ENCODE measurements around the gene SF3B3. TPM values are rescaled to one million over a fixed set of nuclear protein-coding genes. Genes with fewer than 3 reads are reported as not detected.

Gene SF3B3
- total RNA-seq, 1 donor, result 142 TPM

DNA sequence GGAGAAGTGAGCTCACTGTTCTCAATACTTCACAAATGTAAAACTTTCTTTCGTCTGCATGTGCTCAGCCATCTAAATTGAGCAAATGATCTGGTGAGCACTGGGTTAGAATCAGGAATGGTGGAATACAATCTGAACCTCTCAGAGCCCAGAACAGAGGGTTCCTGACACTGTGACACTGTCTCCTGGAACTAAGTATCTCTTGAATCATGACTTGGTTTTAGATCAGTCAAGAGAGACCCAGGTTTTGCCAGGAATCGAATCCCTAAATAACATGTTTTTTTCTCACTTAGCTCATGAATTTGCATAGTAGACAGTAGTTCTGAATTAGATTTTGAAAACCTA, 49.3 kb downstream of the SF3B3 start:
- Histone ChIP-seq H3K27me3 (ENCODE audit: insufficient read depth, low read length) (no peaks in the 10 kb centered on the region), H3K4me3 (ENCODE audit: insufficient read depth, low read length) (no peak overlapping the region), H3K9me3 (ENCODE audit: low read depth, low read length) (no peaks in the 10 kb centered on the region), H3K36me3 (ENCODE audit: insufficient read depth, low read length) (peaks cover 67% of the 10 kb centered on the region), H3K4me2 (ENCODE audit: insufficient read depth, low read length) (peak overlapping the region; percentile 40), H3K79me2 (ENCODE audit: insufficient read depth, low read length) (peaks cover 3% of the 10 kb centered on the region), H2AFZ (ENCODE audit: low read length) (no peak overlapping the region), H3K27ac (ENCODE audit: low read depth, low read length) (peak overlapping the region; percentile 72), H3K4me1 (ENCODE audit: insufficient read depth, low read length) (peaks cover 78% of the 10 kb centered on the region), H4K20me1 (ENCODE audit: insufficient read depth, low read length) (peaks cover 8% of the 10 kb centered on the region)
- TF ChIP-seq, protein P1, sequence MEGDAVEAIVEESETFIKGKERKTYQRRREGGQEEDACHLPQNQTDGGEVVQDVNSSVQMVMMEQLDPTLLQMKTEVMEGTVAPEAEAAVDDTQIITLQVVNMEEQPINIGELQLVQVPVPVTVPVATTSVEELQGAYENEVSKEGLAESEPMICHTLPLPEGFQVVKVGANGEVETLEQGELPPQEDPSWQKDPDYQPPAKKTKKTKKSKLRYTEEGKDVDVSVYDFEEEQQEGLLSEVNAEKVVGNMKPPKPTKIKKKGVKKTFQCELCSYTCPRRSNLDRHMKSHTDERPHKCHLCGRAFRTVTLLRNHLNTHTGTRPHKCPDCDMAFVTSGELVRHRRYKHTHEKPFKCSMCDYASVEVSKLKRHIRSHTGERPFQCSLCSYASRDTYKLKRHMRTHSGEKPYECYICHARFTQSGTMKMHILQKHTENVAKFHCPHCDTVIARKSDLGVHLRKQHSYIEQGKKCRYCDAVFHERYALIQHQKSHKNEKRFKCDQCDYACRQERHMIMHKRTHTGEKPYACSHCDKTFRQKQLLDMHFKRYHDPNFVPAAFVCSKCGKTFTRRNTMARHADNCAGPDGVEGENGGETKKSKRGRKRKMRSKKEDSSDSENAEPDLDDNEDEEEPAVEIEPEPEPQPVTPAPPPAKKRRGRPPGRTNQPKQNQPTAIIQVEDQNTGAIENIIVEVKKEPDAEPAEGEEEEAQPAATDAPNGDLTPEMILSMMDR (IDR thresholded peaks at IDR 0.05; ENCODE audit: extremely low read depth, low read depth, low read length), result no peak
- no peak for DNase-seq (ENCODE audit: insufficient read length, low spot score, missing footprints)

GRCh38 chr16:70573451-70574121, 50.0 kb downstream of the SF3B3 start:
- Histone ChIP-seq H3K9me3 (ENCODE audit: low read depth, low read length) (no peaks in the 10 kb centered on the region), H3K4me1 (ENCODE audit: insufficient read depth, low read length) (peaks cover 75% of the 10 kb centered on the region), H3K4me3 (ENCODE audit: insufficient read depth, low read length) (no peak overlapping the region), H3K27ac (ENCODE audit: low read depth, low read length) (peak overlapping the region; percentile 72), H4K20me1 (ENCODE audit: insufficient read depth, low read length) (peaks cover 8% of the 10 kb centered on the region), H2AFZ (ENCODE audit: low read length) (no peak overlapping the region), H3K79me2 (ENCODE audit: insufficient read depth, low read length) (peaks cover 3% of the 10 kb centered on the region), H3K27me3 (ENCODE audit: insufficient read depth, low read length) (no peaks in the 10 kb centered on the region), H3K4me2 (ENCODE audit: insufficient read depth, low read length) (peak overlapping the region; percentile 40), H3K36me3 (ENCODE audit: insufficient read depth, low read length) (peaks cover 60% of the 10 kb centered on the region)
- DNase-seq (ENCODE audit: insufficient read length, low spot score, missing footprints), result peak; percentile 90
- TF ChIP-seq, protein P1 (IDR thresholded peaks at IDR 0.05; ENCODE audit: extremely low read depth, low read depth, low read length), result no peak

- Histone ChIP-seq H3K79me2 (ENCODE audit: insufficient read depth, low read length) (no peaks in the 10 kb centered on the region), H3K36me3 (ENCODE audit: insufficient read depth, low read length) (peaks cover 48% of the 10 kb centered on the region), H3K27ac (ENCODE audit: low read depth, low read length) (peak overlapping the region; percentile 72), H3K9me3 (ENCODE audit: low read depth, low read length) (no peaks in the 10 kb centered on the region), H4K20me1 (ENCODE audit: insufficient read depth, low read length) (no peaks in the 10 kb centered on the region), H3K4me1 (ENCODE audit: insufficient read depth, low read length) (peaks cover 64% of the 10 kb centered on the region), H3K4me2 (ENCODE audit: insufficient read depth, low read length) (no peak overlapping the region), H3K4me3 (ENCODE audit: insufficient read depth, low read length) (no peak overlapping the region), H2AFZ (ENCODE audit: low read length) (no peak overlapping the region), H3K27me3 (ENCODE audit: insufficient read depth, low read length) (no peaks in the 10 kb centered on the region)
- TF ChIP-seq, protein P1 (IDR thresholded peaks at IDR 0.05; ENCODE audit: extremely low read depth, low read depth, low read length), result no peak
- DNase-seq (ENCODE audit: insufficient read length, low spot score, missing footprints), result peak; percentile 11
These were observed 51.1 kb downstream of the SF3B3 start for GRCh38 chr16:70574595-70575271.

- peak overlapping the region; percentile 87 for H3K27ac ChIP-seq (ENCODE audit: low read depth, low read length)
- TF ChIP-seq, protein P1 (IDR thresholded peaks at IDR 0.05; ENCODE audit: extremely low read depth, low read depth, low read length), result no peak
- no peaks in the 10 kb centered on the region for H4K20me1 ChIP-seq (ENCODE audit: insufficient read depth, low read length)
- H2AFZ ChIP-seq (ENCODE audit: low read length), result no peak overlapping the region
- no peaks in the 10 kb centered on the region for H3K79me2 ChIP-seq (ENCODE audit: insufficient read depth, low read length)
- H3K27me3 ChIP-seq (ENCODE audit: insufficient read depth, low read length), result no peaks in the 10 kb centered on the region
- DNase-seq (ENCODE audit: insufficient read length, low spot score, missing footprints), result no peak
- no peak overlapping the region for H3K4me2 ChIP-seq (ENCODE audit: insufficient read depth, low read length)
- H3K4me1 ChIP-seq (ENCODE audit: insufficient read depth, low read length), result peaks cover 64% of the 10 kb centered on the region
- no peak overlapping the region for H3K4me3 ChIP-seq (ENCODE audit: insufficient read depth, low read length)
- peaks cover 44% of the 10 kb centered on the region for H3K36me3 ChIP-seq (ENCODE audit: insufficient read depth, low read length)
- H3K9me3 ChIP-seq (ENCODE audit: low read depth, low read length), result no peaks in the 10 kb centered on the region
These were observed 51.8 kb downstream of the SF3B3 start for GRCh38 chr16:70575376-70575775.
